ENCODE measurements around the gene CENPC. TPM values are rescaled to one million over a fixed set of nuclear protein-coding genes. Genes with fewer than 3 reads are reported as not detected.

CENPC gene
- total RNA-seq, 2 experiments from 2014 or later: 115 to 116 TPM

- intact Hi-C loops (cut with DNase I, micrococcal nuclease): no loop called here
- no peaks in the 10 kb centered on the region for H3K9me3 Mint-ChIP-seq
- Histone ChIP-seq H3K36me3 (ENCODE audit: insufficient read depth, low read length) (peaks cover 68% of the 10 kb centered on the region), H3K9me3 (ENCODE audit: control insufficient read depth in 1 of 2, insufficient read depth in 1 of 2, low read length in 2 of 2) (no peaks in the 10 kb centered on the region), H3K4me1 (ENCODE audit: insufficient read depth, low read length) (no peaks in the 10 kb centered on the region), H3K4me3 (ENCODE audit: low read length) (no peak overlapping the region), H3K27me3 (ENCODE audit: control insufficient read depth in 1 of 2, insufficient read depth in 2 of 2, low read length in 2 of 2) (no peaks in the 10 kb centered on the region), H3K27ac (ENCODE audit: low read depth in 1 of 2, low read length in 2 of 2) (no peak overlapping the region)
- peaks cover 85% of the 10 kb centered on the region for H3K36me3 Mint-ChIP-seq (ENCODE audit: low read depth)
- H3K27me3 Mint-ChIP-seq: no peaks in the 10 kb centered on the region
- ATAC-seq (ENCODE audit: poor library complexity) (no peak), DNase-seq (no peak)
- H3K4me1 Mint-ChIP-seq (ENCODE audit: low read depth): no peaks in the 10 kb centered on the region
- TF ChIP-seq CTCF (IDR thresholded peaks at IDR 0.05): no peak
- ChIA-PET POLR2A (no interaction called here), CTCF (interaction anchor here (0.6 kb wide), 1 partner anchor 21 kb away, joined by 3 read pairs; no protein-coding TSS in a partner anchor)
- peak overlapping the region; percentile 24 for H3K27ac Mint-ChIP-seq
- no peak overlapping the region for H3K4me3 Mint-ChIP-seq
Measured at GRCh38 chr4:67470871-67471270, 74.4 kb downstream of the CENPC start.

DNA sequence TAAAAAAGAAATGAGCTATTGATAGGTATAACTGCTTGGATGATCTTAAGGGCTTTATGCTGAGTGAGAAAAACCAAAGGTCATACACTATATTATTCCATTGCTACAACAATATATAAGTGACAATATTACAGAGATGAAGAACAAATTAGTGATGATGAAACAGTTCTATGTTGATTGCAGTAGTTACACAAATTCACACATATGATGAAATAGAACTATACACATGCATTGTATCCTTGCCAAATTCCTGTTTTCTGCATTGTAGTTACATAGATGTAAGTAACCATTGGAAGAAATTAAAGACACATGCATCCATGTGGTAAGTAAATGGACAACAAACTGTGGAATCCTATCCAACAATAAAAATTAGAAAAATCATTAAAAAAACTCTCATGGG, 76.5 kb downstream of the CENPC start:
- Mint-ChIP-seq H3K9me3 (no peaks in the 10 kb centered on the region), H3K27ac (no peak overlapping the region), H3K4me1 (ENCODE audit: low read depth) (no peaks in the 10 kb centered on the region), H3K36me3 (ENCODE audit: low read depth) (peaks cover 83% of the 10 kb centered on the region), H3K27me3 (no peaks in the 10 kb centered on the region), H3K4me3 (no peak overlapping the region)
- H3K27me3 ChIP-seq (ENCODE audit: control insufficient read depth in 1 of 2, insufficient read depth in 2 of 2, low read length in 2 of 2): no peaks in the 10 kb centered on the region
- intact Hi-C loops (cut with DNase I, micrococcal nuclease): no loop called here
- H3K36me3 ChIP-seq (ENCODE audit: insufficient read depth, low read length): peaks cover 50% of the 10 kb centered on the region
- DNase-seq (no peak), ATAC-seq (ENCODE audit: poor library complexity) (no peak)
- H3K27ac ChIP-seq (ENCODE audit: low read depth in 1 of 2, low read length in 2 of 2): no peak overlapping the region
- ChIA-PET POLR2A (no interaction called here), CTCF (no interaction called here)
- no peaks in the 10 kb centered on the region for H3K9me3 ChIP-seq (ENCODE audit: control insufficient read depth in 1 of 2, insufficient read depth in 1 of 2, low read length in 2 of 2)
- no peaks in the 10 kb centered on the region for H3K4me1 ChIP-seq (ENCODE audit: insufficient read depth, low read length)
- TF ChIP-seq CTCF (IDR thresholded peaks at IDR 0.05): no peak
- no peak overlapping the region for H3K4me3 ChIP-seq (ENCODE audit: low read length)

- CTCF ChIA-PET: no interaction called here
Measured at GRCh38 chr4:67466751-67467150, 78.6 kb downstream of the CENPC start.

More at GRCh38 chr4:67466751-67467150, 78.6 kb downstream of the CENPC start:
- no peak overlapping the region for H3K4me3 ChIP-seq (ENCODE audit: low read length)
- intact Hi-C loops (cut with DNase I, micrococcal nuclease): no loop called here
- H3K9me3 ChIP-seq (ENCODE audit: control insufficient read depth in 1 of 2, insufficient read depth in 1 of 2, low read length in 2 of 2): no peaks in the 10 kb centered on the region
- Mint-ChIP-seq H3K36me3 (ENCODE audit: low read depth) (peaks cover 82% of the 10 kb centered on the region), H3K4me1 (ENCODE audit: low read depth) (peaks cover 5% of the 10 kb centered on the region), H3K27ac (no peak overlapping the region), H3K4me3 (no peak overlapping the region), H3K9me3 (no peaks in the 10 kb centered on the region), H3K27me3 (no peaks in the 10 kb centered on the region)
- no peak overlapping the region for H3K27ac ChIP-seq (ENCODE audit: low read depth in 1 of 2, low read length in 2 of 2)
- POLR2A ChIA-PET: no interaction called here
- no peaks in the 10 kb centered on the region for H3K4me1 ChIP-seq (ENCODE audit: insufficient read depth, low read length)
- no peak for ATAC-seq (ENCODE audit: poor library complexity)
- DNase-seq: no peak
- TF ChIP-seq CTCF (IDR thresholded peaks at IDR 0.05): no peak
- no peaks in the 10 kb centered on the region for H3K27me3 ChIP-seq (ENCODE audit: control insufficient read depth in 1 of 2, insufficient read depth in 2 of 2, low read length in 2 of 2)
- H3K36me3 ChIP-seq (ENCODE audit: insufficient read depth, low read length): peaks cover 31% of the 10 kb centered on the region

Measured in CD4-positive, alpha-beta T cell (primary cell).